GM12878 (cell line): ENCODE measurements around the gene TTYH3. TPM values are rescaled to one million over a fixed set of nuclear protein-coding genes. Genes with fewer than 3 reads are reported as not detected.

Experiments used
- ATAC-seq: fragments of 200-7000 bp; cut with Tn5 transposase; 3 replicates; pipeline ENCODE4 v1.9.1; 2020; ENCODE audit warnings: mild to moderate bottlenecking, moderate library complexity
- BruUV-seq: library from RNA; stranded (reverse); fragments of 400-500 nt; replicated peaks from 2 replicates; lab custom pipeline; 2021; lab: Mats Ljungman, UMichigan
- CTCF ChIA-PET: fragments of 300-600 bp; sonication (Branson Sonifier 250); formaldehyde crosslinking; extraction: SDS; loops from one replicate; lab custom pipeline; 2021; ENCODE audit warnings: inconsistent platforms; lab: Yijun Ruan, JAX
- POLR2A ChIA-PET: fragments of 350-600 bp; formaldehyde crosslinking; extraction: SDS; loops from one replicate; lab custom pipeline; 2021; ENCODE audit warnings: inconsistent platforms; lab: Charles Lee
- RAD21 ChIA-PET: fragments of 300-600 bp; sonication (Branson Sonifier 250); formaldehyde crosslinking; loops from one replicate; lab custom pipeline; 2023; ENCODE audit warnings: antibody characterized with exemption; ENCODE audit not compliant: unreplicated experiment; lab: Charles Lee
- SMC1A ChIA-PET: fragments of 300-600 bp; sonication (Branson Sonifier 250); formaldehyde crosslinking; loops from one replicate; lab custom pipeline; 2023; ENCODE audit not compliant: unreplicated experiment, uncharacterized antibody; lab: Charles Lee
- DNase-seq: peaks from one replicate; pipeline ENCODE4 v3.0.0-alpha.2; 2011; ENCODE audit warnings: low read depth, low spot score
- FAIRE-seq: peaks from 3 replicates; lab custom pipeline; 2011; peaks lifted over from hg19 to GRCh38; lab: Jason Lieb, UNC
- H2AFZ ChIP-seq: 2 replicates; pipeline ENCODE4 v1.6.0; 2011; ENCODE audit warnings: low read depth, low read length, control low read depth; ENCODE audit not compliant: control insufficient read depth
- H3K27ac ChIP-seq: 2 replicates; pipeline ENCODE4 v1.5.1; 2011; ENCODE audit warnings: control low read depth; ENCODE audit not compliant: control insufficient read depth, insufficient read depth
- H3K27me3 ChIP-seq, 2 experiments: replicated peaks in 1 of 2; 2 replicates each; pipeline versions ENCODE4 v1.6.0 to v1.6.1; 2011; ENCODE audit warnings: low read length in 1 of 2; ENCODE audit not compliant: control insufficient read depth in 2 of 2, insufficient read depth in 2 of 2
- H3K36me3 ChIP-seq, 2 experiments: 2 replicates each; pipeline ENCODE4 v1.5.1; 2011; ENCODE audit warnings: low read length in 1 of 2; ENCODE audit not compliant: control insufficient read depth in 2 of 2, insufficient read depth in 2 of 2
- H3K4me1 ChIP-seq: 2 replicates; pipeline ENCODE4 v1.6.1; 2011; ENCODE audit warnings: mild to moderate bottlenecking, low read length, moderate library complexity, mixed read lengths; ENCODE audit not compliant: control insufficient read depth, insufficient read depth
- H3K4me2 ChIP-seq: 2 replicates; pipeline ENCODE4 v1.6.0; 2011; ENCODE audit warnings: control low read depth; ENCODE audit not compliant: control insufficient read depth, insufficient read depth
- H3K4me3 ChIP-seq: fragments of 200-600 bp; sonication (generic); 2 replicates; pipeline ENCODE4 v1.5.1; 2016
- H3K79me2 ChIP-seq: 2 replicates; pipeline ENCODE4 v1.6.0; 2011; ENCODE audit warnings: low read length; ENCODE audit not compliant: control insufficient read depth, insufficient read depth
- H3K9ac ChIP-seq: 2 replicates; pipeline ENCODE4 v1.8.0; 2011; ENCODE audit warnings: low read length, control low read depth, mixed read lengths; ENCODE audit not compliant: control insufficient read depth, insufficient read depth
- H3K9me3 ChIP-seq: replicated peaks from 3 replicates; pipeline ENCODE4 v1.5.1; 2011; ENCODE audit warnings: mild to moderate bottlenecking, low read length; ENCODE audit not compliant: control insufficient read depth, insufficient read depth
- H4K20me1 ChIP-seq: 2 replicates; pipeline ENCODE4 v1.6.0; 2011; ENCODE audit not compliant: control insufficient read depth, insufficient read depth
- BRCA1 ChIP-seq: IDR thresholded peaks from 2 replicates; pipeline ENCODE4 v1.6.1; 2011; ENCODE audit warnings: low read depth, low read length, improper control_type of control experiment
- CBFB ChIP-seq: IDR thresholded peaks from 2 replicates; pipeline ENCODE4 v1.6.1; 2016; ENCODE audit warnings: antibody characterized with exemption, low read depth
- FOXM1 ChIP-seq: IDR thresholded peaks from 2 replicates; pipeline ENCODE4 v1.6.1; 2012; ENCODE audit warnings: low read depth, mild to moderate bottlenecking, inconsistent platforms, low read length, moderate library complexity
- KLF5 ChIP-seq: fragments of 450-650 bp; IDR thresholded peaks from 2 replicates; pipeline ENCODE4 v1.6.1; 2014; ENCODE audit warnings: mild to moderate bottlenecking; ENCODE audit not compliant: partially characterized antibody
- MYB ChIP-seq: fragments of 150-350 bp; IDR thresholded peaks from 2 replicates; pipeline ENCODE4 v1.6.1; 2014; ENCODE audit warnings: mild to moderate bottlenecking, low read depth, low read length, borderline replicate concordance
- NBN ChIP-seq: fragments of 450-650 bp; IDR thresholded peaks from 2 replicates; pipeline ENCODE4 v1.6.1; 2016
- PML ChIP-seq: IDR thresholded peaks from 2 replicates; pipeline ENCODE4 v1.6.1; 2012; ENCODE audit warnings: low read length, inconsistent platforms
- RAD51 ChIP-seq: fragments of 450-650 bp; IDR thresholded peaks from 2 replicates; pipeline ENCODE4 v1.6.1; 2016; ENCODE audit warnings: moderate library complexity, mild to moderate bottlenecking, inconsistent platforms
- RELB ChIP-seq: fragments of 450-650 bp; IDR thresholded peaks from 2 replicates; pipeline ENCODE4 v1.6.1; 2017; ENCODE audit warnings: low read depth, mild to moderate bottlenecking, moderate library complexity
- SMAD1 ChIP-seq: fragments of 450-650 bp; IDR thresholded peaks from 2 replicates; pipeline ENCODE4 v1.6.1; 2018; ENCODE audit warnings: mild to moderate bottlenecking, low read depth; ENCODE audit not compliant: partially characterized antibody
- SMAD5 ChIP-seq: IDR thresholded peaks from 2 replicates; pipeline ENCODE4 v1.6.1; 2016; ENCODE audit warnings: antibody characterized with exemption, low read depth
- SREBF2 ChIP-seq: IDR thresholded peaks from 2 replicates; pipeline ENCODE4 v1.6.1; 2012; ENCODE audit warnings: mild to moderate bottlenecking, low read length
- SUPT20H ChIP-seq: IDR thresholded peaks from 2 replicates; pipeline ENCODE4 v1.6.1; 2011; ENCODE audit warnings: low read depth, mild to moderate bottlenecking, low read length, moderate library complexity, borderline replicate concordance; ENCODE audit not compliant: control insufficient read depth
- TAF1 ChIP-seq: IDR thresholded peaks from 2 replicates; pipeline ENCODE4 v1.6.1; 2011; ENCODE audit warnings: mild to moderate bottlenecking, low read depth, low read length, borderline replicate concordance
- ZNF217 ChIP-seq: fragments of 450-650 bp; IDR thresholded peaks from 2 replicates; pipeline ENCODE4 v1.6.1; 2017; ENCODE audit warnings: antibody characterized with exemption, mild to moderate bottlenecking
- WGBS: methylation state at CpG from one replicate; pipeline ENCODE4 v1.1.6; 2016; ENCODE audit warnings: low lambda C conversion rate; ENCODE audit not compliant: insufficient replicate concordance, insufficient coverage; ENCODE audit errors: missing lambda C conversion rate; 5-methylcytosine and 5-hydroxymethylcytosine counted together
- in situ Hi-C: fragments of 300-500 bp; cut with MboI; formaldehyde crosslinking; loops from 9 replicates; pipeline ENCODE4 v1.14.3; 2018; ENCODE audit warnings: mixed read lengths
- intact Hi-C: fragments of 100-400 bp; cut with micrococcal nuclease; formaldehyde crosslinking; loops from one replicate; pipeline ENCODE4 v1.14.2; 2022; ENCODE audit not compliant: unreplicated experiment
- polyA plus RNA-seq, 11 experiments: library from polyadenylated mRNA; depleted of rRNA in 4 of 11; unstranded in 6 of 11; stranded (reverse) in 5 of 11; fragments of >200 nt; fragmentation: Nextera tagmentation in 4 of 11; fragmentation: Illumina TruSeq in 1 of 11; extraction: Ambion mirVana in 4 of 11; extraction: Trizol in 1 of 11; gene quantifications; 1 replicate in 1 of 11; 2 replicates in 10 of 11; pipeline versions ENCODE4 v1.2.1 to v1.2.3, GENCODE V29; 2011 to 2016; ENCODE audit warnings: inconsistent platforms in 2 of 11, missing spikeins in 2 of 11, low read depth in 1 of 11
- total RNA-seq, 4 experiments: library from RNA; depleted of rRNA in 3 of 4; stranded (reverse); fragments of >200 nt in 3 of 4; fragmentation: Illumina TruSeq in 1 of 4; extraction: Trizol in 1 of 4; gene quantifications; 2 replicates each; pipeline versions ENCODE4 v1.2.1 to v1.2.3, GENCODE V29; 2013 to 2021
- TF ChIP-seq, protein P1 (sequence below): IDR thresholded peaks from 2 replicates; pipeline ENCODE4 v1.6.1; 2011; ENCODE audit warnings: mild to moderate bottlenecking, low read depth, low read length, moderate library complexity; ENCODE audit not compliant: insufficient replicate concordance

TTYH3 gene
- total and polyA plus RNA-seq, 10 of the 15 experiments (the other 5 are each of a cell fraction or from before 2014, with no cell fraction given), result 0.79 to 71.4 (median 10.5) TPM

DNA sequence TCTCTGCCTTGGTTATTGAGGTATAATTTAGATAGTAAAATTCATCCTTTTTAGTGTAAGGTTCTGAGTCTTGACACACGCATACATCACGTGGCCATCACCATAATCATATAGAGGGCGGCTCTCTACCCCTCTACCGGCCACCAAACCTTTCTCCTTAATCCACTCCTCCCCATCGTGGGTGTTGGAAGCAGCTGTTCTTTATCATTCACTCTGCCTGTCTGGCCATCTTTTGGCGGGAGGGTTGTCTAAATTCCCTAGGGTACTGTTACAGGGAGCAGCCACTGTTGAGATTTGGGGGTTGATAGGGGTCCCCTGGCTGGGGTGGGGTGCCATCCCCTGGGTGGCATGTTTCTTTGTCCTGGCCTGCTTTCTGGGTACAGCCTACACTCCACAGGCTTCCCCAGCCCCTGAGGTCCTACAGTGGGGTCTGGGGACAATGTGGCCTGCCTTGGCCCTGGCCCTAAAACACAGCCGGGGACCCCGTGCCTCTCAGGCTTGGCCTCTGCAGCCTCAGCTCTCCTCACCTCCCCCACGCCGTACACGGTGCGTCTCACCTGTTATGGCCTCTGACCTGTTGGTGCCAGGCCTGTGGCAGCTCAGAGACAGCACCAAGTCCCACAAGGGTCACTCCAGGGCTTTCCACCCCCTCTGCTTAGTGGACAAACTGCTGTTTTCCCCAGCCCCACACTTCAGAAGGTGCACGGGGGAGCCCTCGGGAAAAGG is 73.7 kb downstream of the TTYH3 start (continued):
- no peak for TF ChIP-seq RELB
- TF ChIP-seq KLF5, result no peak
- no peak for TF ChIP-seq SMAD5

DNA sequence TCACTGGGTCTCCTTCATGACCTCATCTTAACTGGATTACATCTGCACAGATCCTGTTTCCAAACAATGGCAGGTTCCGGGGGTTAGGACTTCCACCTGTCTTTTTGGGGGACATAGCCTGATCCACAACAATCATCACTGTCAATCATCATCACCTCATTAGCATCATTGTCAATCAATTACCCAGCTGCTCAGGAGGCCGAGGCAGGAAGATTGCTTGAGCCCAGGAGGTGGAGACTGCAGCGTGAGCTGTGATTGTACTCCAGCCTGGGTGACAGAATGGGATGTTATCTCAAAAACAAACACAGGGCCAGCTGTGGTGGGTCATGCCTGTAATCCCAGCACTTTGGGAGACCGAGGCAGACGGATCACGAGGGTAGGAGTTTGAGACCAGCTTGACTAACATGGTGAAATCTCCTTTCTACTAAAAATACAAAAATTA is 74.9 kb downstream of the TTYH3 start:
- ATAC-seq, result no peak
- no peaks in the 10 kb centered on the region for H3K9me3 ChIP-seq
- no peak overlapping the region for H3K27ac ChIP-seq
- H3K4me3 ChIP-seq, result no peak overlapping the region
- H3K4me1 ChIP-seq, result peaks cover 27% of the 10 kb centered on the region
- H3K4me2 ChIP-seq, result no peak overlapping the region
- H3K9ac ChIP-seq, result no peak overlapping the region
- no peaks in the 10 kb centered on the region for H3K27me3 ChIP-seq
- POLR2A ChIA-PET, result interaction anchor here (0.6 to 1.1 kb wide), 2 partner anchors 8 to 75 kb away, joined by 3 to 4 read pairs; no protein-coding TSS in a partner anchor
- H3K79me2 ChIP-seq, result no peaks in the 10 kb centered on the region
- in situ Hi-C loops, result no loop called here
- H2AFZ ChIP-seq, result no peak overlapping the region
- intact Hi-C loops, result no loop called here
- no peak for DNase-seq
- H3K36me3 ChIP-seq, result no peaks in the 10 kb centered on the region; a peak in 1 of 4 replicates
- 75% methylated on average over 6 of the region's 6 CpGs for WGBS
- SMC1A ChIA-PET, result interaction anchor here (1.1 to 11.6 kb wide), 5 partner anchors 8 to 35 kb away, joined by 3 to 113 read pairs (median 4); no protein-coding TSS in a partner anchor
- CTCF ChIA-PET, result interaction anchor here (1.4 to 8.3 kb wide), 3 partner anchors 8 to 36 kb away, joined by 4 to 154 read pairs (median 83); no protein-coding TSS in a partner anchor
- RAD21 ChIA-PET, result interaction anchor here (1.0 to 1.3 kb wide), 2 partner anchors 18 to 25 kb away, joined by 3 read pairs; no protein-coding TSS in a partner anchor
- FAIRE-seq, result no peak
- no TSS peak for BruUV-seq
- no peaks in the 10 kb centered on the region for H4K20me1 ChIP-seq
- TF ChIP-seq MYB, result no peak
- no peak for TF ChIP-seq PML
- TF ChIP-seq CBFB, result no peak
- TF ChIP-seq RAD51, result no peak
- TF ChIP-seq TAF1, result no peak
- TF ChIP-seq SMAD1, result no peak
- TF ChIP-seq ZNF217, result no peak
- no peak for TF ChIP-seq NBN
- no peak for TF ChIP-seq SUPT20H
- TF ChIP-seq, protein P1, sequence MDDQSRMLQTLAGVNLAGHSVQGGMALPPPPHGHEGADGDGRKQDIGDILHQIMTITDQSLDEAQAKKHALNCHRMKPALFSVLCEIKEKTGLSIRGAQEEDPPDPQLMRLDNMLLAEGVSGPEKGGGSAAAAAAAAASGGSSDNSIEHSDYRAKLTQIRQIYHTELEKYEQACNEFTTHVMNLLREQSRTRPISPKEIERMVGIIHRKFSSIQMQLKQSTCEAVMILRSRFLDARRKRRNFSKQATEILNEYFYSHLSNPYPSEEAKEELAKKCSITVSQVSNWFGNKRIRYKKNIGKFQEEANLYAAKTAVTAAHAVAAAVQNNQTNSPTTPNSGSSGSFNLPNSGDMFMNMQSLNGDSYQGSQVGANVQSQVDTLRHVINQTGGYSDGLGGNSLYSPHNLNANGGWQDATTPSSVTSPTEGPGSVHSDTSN, result no peak
- no peak for TF ChIP-seq SREBF2
- TF ChIP-seq FOXM1, result no peak
- no peak for TF ChIP-seq BRCA1
